ENCODE measurements around the gene NAXD. TPM values are rescaled to one million over a fixed set of nuclear protein-coding genes. Genes with fewer than 3 reads are reported as not detected.

Gene NAXD
- total RNA-seq, 1 experiment from 2014 or later: 11.5 TPM

- CTCF ChIA-PET: interaction anchor here (0.7 to 1.0 kb wide), 2 partner anchors 89 to 227 kb away, joined by 3 read pairs; no protein-coding TSS in a partner anchor
- no peak for TF ChIP-seq CTCF (IDR thresholded peaks at IDR 0.05; ENCODE audit: unreplicated experiment)
- Mint-ChIP-seq H3K36me3 (ENCODE audit: insufficient read depth, unreplicated experiment) (peaks cover 9% of the 10 kb centered on the region), H3K4me1 (ENCODE audit: low read depth, unreplicated experiment) (no peaks in the 10 kb centered on the region), H3K27ac (ENCODE audit: unreplicated experiment) (no peak overlapping the region), H3K9me3 (ENCODE audit: low read depth, unreplicated experiment) (no peaks in the 10 kb centered on the region), H3K27me3 (ENCODE audit: unreplicated experiment) (no peaks in the 10 kb centered on the region), H3K4me3 (ENCODE audit: low read depth, unreplicated experiment) (no peak overlapping the region)
- intact Hi-C loops (cut with micrococcal nuclease; ENCODE audit: unreplicated experiment): no loop called here
- DNase-seq: no peak
- no TSS peak for BruUV-seq (replicated peaks)
These were observed 67.4 kb downstream of the NAXD start for GRCh38 chr13:110682746-110683145.

GRCh38 chr13:110683203-110683883 is 68.0 kb downstream of the NAXD start:
- Mint-ChIP-seq H3K4me3 (ENCODE audit: low read depth, unreplicated experiment) (no peak overlapping the region), H3K4me1 (ENCODE audit: low read depth, unreplicated experiment) (no peaks in the 10 kb centered on the region), H3K36me3 (ENCODE audit: insufficient read depth, unreplicated experiment) (peaks cover 9% of the 10 kb centered on the region), H3K27ac (ENCODE audit: unreplicated experiment) (no peak overlapping the region), H3K9me3 (ENCODE audit: low read depth, unreplicated experiment) (no peaks in the 10 kb centered on the region), H3K27me3 (ENCODE audit: unreplicated experiment) (no peaks in the 10 kb centered on the region)
- intact Hi-C loops (cut with micrococcal nuclease; ENCODE audit: unreplicated experiment): no loop called here
- DNase-seq: no peak
- BruUV-seq (replicated peaks): no TSS peak
- no peak for TF ChIP-seq CTCF (IDR thresholded peaks at IDR 0.05; ENCODE audit: unreplicated experiment)
- CTCF ChIA-PET: interaction anchor here (0.7 to 1.0 kb wide), 2 partner anchors 90 to 227 kb away, joined by 3 read pairs; no protein-coding TSS in a partner anchor

GRCh38 chr13:110683921-110684320 is 68.6 kb downstream of the NAXD start:
- no peak for DNase-seq
- no peaks in the 10 kb centered on the region for H3K27me3 Mint-ChIP-seq (ENCODE audit: unreplicated experiment)
- no peaks in the 10 kb centered on the region for H3K4me1 Mint-ChIP-seq (ENCODE audit: low read depth, unreplicated experiment)
- no peak for TF ChIP-seq CTCF (IDR thresholded peaks at IDR 0.05; ENCODE audit: unreplicated experiment)
- no peak overlapping the region for H3K4me3 Mint-ChIP-seq (ENCODE audit: low read depth, unreplicated experiment)
- intact Hi-C loops (cut with micrococcal nuclease; ENCODE audit: unreplicated experiment): no loop called here
- CTCF ChIA-PET: no interaction called here
- no TSS peak for BruUV-seq (replicated peaks)
- peaks cover 6% of the 10 kb centered on the region for H3K36me3 Mint-ChIP-seq (ENCODE audit: insufficient read depth, unreplicated experiment)
- no peaks in the 10 kb centered on the region for H3K9me3 Mint-ChIP-seq (ENCODE audit: low read depth, unreplicated experiment)
- H3K27ac Mint-ChIP-seq (ENCODE audit: unreplicated experiment): no peak overlapping the region

GRCh38 chr13:110684388-110685056 is 69.2 kb downstream of the NAXD start:
- H3K36me3 Mint-ChIP-seq (ENCODE audit: insufficient read depth, unreplicated experiment): peaks cover 4% of the 10 kb centered on the region
- CTCF ChIA-PET: interaction anchor here (0.7 kb wide), 1 partner anchor 64 kb away, joined by 3 read pairs; no protein-coding TSS in a partner anchor
- H3K4me1 Mint-ChIP-seq (ENCODE audit: low read depth, unreplicated experiment): no peaks in the 10 kb centered on the region
- TF ChIP-seq CTCF (IDR thresholded peaks at IDR 0.05; ENCODE audit: unreplicated experiment): no peak
- BruUV-seq (replicated peaks): no TSS peak
- intact Hi-C loops (cut with micrococcal nuclease; ENCODE audit: unreplicated experiment): no loop called here
- H3K27ac Mint-ChIP-seq (ENCODE audit: unreplicated experiment): no peak overlapping the region
- H3K27me3 Mint-ChIP-seq (ENCODE audit: unreplicated experiment): no peaks in the 10 kb centered on the region
- no peaks in the 10 kb centered on the region for H3K9me3 Mint-ChIP-seq (ENCODE audit: low read depth, unreplicated experiment)
- no peak overlapping the region for H3K4me3 Mint-ChIP-seq (ENCODE audit: low read depth, unreplicated experiment)
- no peak for DNase-seq
